Neural progenitor cell (in vitro differentiated cells): ENCODE measurements around the gene PRKCE. TPM values are rescaled to one million over a fixed set of nuclear protein-coding genes. Genes with fewer than 3 reads are reported as not detected.

ENCODE experiments used
- DNase-seq: peaks from one replicate; pipeline ENCODE4 v3.0.0-alpha.2; 2016; ENCODE audit warnings: low spot score
- H2AFZ ChIP-seq: fragments of 200-600 bp; sonication (generic); replicated peaks from 2 replicates; pipeline ENCODE4 v1.6.1; 2016; ENCODE audit warnings: antibody characterized with exemption
- H3F3A ChIP-seq: fragments of 200-600 bp; sonication (generic); 2 replicates; pipeline ENCODE4 v1.6.1; 2016; ENCODE audit warnings: antibody characterized with exemption, low read depth
- H3K27ac ChIP-seq: fragments of 200-600 bp; sonication (generic); 2 replicates; pipeline ENCODE4 v1.5.1; 2016; ENCODE audit warnings: mild to moderate bottlenecking
- H3K27me3 ChIP-seq: fragments of 200-600 bp; sonication (generic); 2 replicates; pipeline ENCODE4 v1.6.1; 2016; ENCODE audit warnings: mild to moderate bottlenecking, moderate library complexity
- H3K36me3 ChIP-seq: fragments of 200-600 bp; sonication (generic); 2 replicates; pipeline ENCODE4 v1.5.1; 2016
- H3K4me1 ChIP-seq: fragments of 200-600 bp; sonication (generic); 2 replicates; pipeline ENCODE4 v1.6.1; 2016; ENCODE audit warnings: mixed run types
- H3K4me2 ChIP-seq: fragments of 200-600 bp; sonication (generic); 2 replicates; pipeline ENCODE4 v1.6.1; 2016
- H3K4me3 ChIP-seq: fragments of 200-600 bp; sonication (generic); 2 replicates; pipeline ENCODE4 v1.5.1; 2016
- H3K79me2 ChIP-seq: fragments of 200-600 bp; sonication (generic); 2 replicates; pipeline ENCODE4 v1.6.1; 2016; ENCODE audit warnings: low read depth
- H3K9ac ChIP-seq: fragments of 200-600 bp; sonication (generic); 2 replicates; pipeline ENCODE4 v1.6.1; 2016
- H3K9me3 ChIP-seq: fragments of 200-600 bp; sonication (generic); 2 replicates; pipeline ENCODE4 v1.5.1; 2016; ENCODE audit warnings: low read depth
- H4K20me1 ChIP-seq: fragments of 200-600 bp; sonication (generic); 2 replicates; pipeline ENCODE4 v1.6.1; 2016; ENCODE audit warnings: low read depth
- H3K27ac Mint-ChIP-seq: 3 replicates; pipeline ENCODE4 v1.8.0; 2021; ENCODE audit warnings: mixed read lengths
- H3K27me3 Mint-ChIP-seq: 2 replicates; pipeline ENCODE4 v1.8.0; 2022; ENCODE audit warnings: low read depth, mild to moderate bottlenecking, inconsistent platforms, moderate library complexity, mixed read lengths; ENCODE audit not compliant: insufficient read depth
- H3K36me3 Mint-ChIP-seq: 3 replicates; pipeline ENCODE4 v1.8.0; 2021; ENCODE audit warnings: mixed read lengths
- H3K4me1 Mint-ChIP-seq: 3 replicates; pipeline ENCODE4 v1.8.0; 2021; ENCODE audit warnings: mixed read lengths
- H3K4me3 Mint-ChIP-seq: 3 replicates; pipeline ENCODE4 v1.8.0; 2021; ENCODE audit warnings: mild to moderate bottlenecking, moderate library complexity, mixed read lengths
- H3K9me3 Mint-ChIP-seq: 3 replicates; pipeline ENCODE4 v1.8.0; 2020; ENCODE audit warnings: mixed read lengths
- CTCF ChIP-seq: fragments of 200-600 bp; sonication (generic); IDR thresholded peaks from 2 replicates; pipeline ENCODE4 v1.5.1; 2017; ENCODE audit warnings: antibody characterized with exemption, mild to moderate bottlenecking
- EZH2 ChIP-seq: fragments of 200-600 bp; sonication (generic); IDR thresholded peaks from 2 replicates; pipeline ENCODE4 v1.6.1; 2017; ENCODE audit warnings: antibody characterized with exemption, mild to moderate bottlenecking, moderate library complexity
- EZH2phosphoT487 ChIP-seq: fragments of 200-600 bp; sonication (generic); IDR thresholded peaks from 2 replicates; pipeline ENCODE4 v1.6.1; 2017; ENCODE audit warnings: antibody characterized with exemption
- total RNA-seq: library from RNA; depleted of rRNA; stranded (reverse); fragments of >200 nt; gene quantifications from 2 replicates; pipeline ENCODE4 v1.2.3, GENCODE V29; 2015; ENCODE audit warnings: low replicate concordance

PRKCE gene
- total RNA-seq, 1 donor from 2014 or later: 4.1 TPM

GRCh38 chr2:45688479-45689298 is 37.2 kb downstream of the PRKCE start:
- H3K27ac ChIP-seq: no peak overlapping the region
- H3K27ac Mint-ChIP-seq: no peak overlapping the region
- no peaks in the 10 kb centered on the region for H3K27me3 ChIP-seq
- no peak overlapping the region for H3K4me3 Mint-ChIP-seq
- H3K9me3 Mint-ChIP-seq: no peaks in the 10 kb centered on the region
- H3K4me3 ChIP-seq: no peak overlapping the region
- DNase-seq: no peak
- TF ChIP-seq CTCF (no peak), EZH2phosphoT487 (no peak), EZH2 (no peak)
- H3F3A ChIP-seq: no peaks in the 10 kb centered on the region
- H3K27me3 Mint-ChIP-seq: no peaks in the 10 kb centered on the region
- H2AFZ ChIP-seq: no peak overlapping the region
- H3K36me3 Mint-ChIP-seq: no peaks in the 10 kb centered on the region
- H3K36me3 ChIP-seq: no peaks in the 10 kb centered on the region
- no peaks in the 10 kb centered on the region for H4K20me1 ChIP-seq
- no peak overlapping the region for H3K9ac ChIP-seq
- peaks cover 39% of the 10 kb centered on the region for H3K4me1 Mint-ChIP-seq
- H3K79me2 ChIP-seq: no peaks in the 10 kb centered on the region
- peaks cover 9% of the 10 kb centered on the region for H3K4me1 ChIP-seq
- no peak overlapping the region for H3K4me2 ChIP-seq
- no peaks in the 10 kb centered on the region for H3K9me3 ChIP-seq

DNA sequence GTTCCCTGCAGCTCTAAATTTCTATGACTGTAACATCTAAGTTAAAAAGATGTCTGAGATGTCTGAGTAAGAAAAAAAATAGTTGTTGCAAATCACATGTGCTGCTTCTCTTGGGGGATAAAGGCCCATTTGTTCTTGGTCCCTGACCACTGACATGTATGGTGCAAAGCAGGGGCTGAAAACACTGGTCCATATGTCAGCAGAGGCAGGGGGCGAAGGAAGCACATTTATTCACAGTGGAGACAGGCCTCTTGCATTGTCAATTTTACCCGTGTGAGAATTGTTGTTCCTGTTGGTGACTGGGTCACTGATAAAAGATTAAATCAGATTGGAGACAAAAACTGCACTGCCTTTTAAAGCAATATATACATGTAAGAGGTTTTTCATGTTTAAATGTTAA is 38.8 kb downstream of the PRKCE start:
- no peak overlapping the region for H3K27ac Mint-ChIP-seq

DNA sequence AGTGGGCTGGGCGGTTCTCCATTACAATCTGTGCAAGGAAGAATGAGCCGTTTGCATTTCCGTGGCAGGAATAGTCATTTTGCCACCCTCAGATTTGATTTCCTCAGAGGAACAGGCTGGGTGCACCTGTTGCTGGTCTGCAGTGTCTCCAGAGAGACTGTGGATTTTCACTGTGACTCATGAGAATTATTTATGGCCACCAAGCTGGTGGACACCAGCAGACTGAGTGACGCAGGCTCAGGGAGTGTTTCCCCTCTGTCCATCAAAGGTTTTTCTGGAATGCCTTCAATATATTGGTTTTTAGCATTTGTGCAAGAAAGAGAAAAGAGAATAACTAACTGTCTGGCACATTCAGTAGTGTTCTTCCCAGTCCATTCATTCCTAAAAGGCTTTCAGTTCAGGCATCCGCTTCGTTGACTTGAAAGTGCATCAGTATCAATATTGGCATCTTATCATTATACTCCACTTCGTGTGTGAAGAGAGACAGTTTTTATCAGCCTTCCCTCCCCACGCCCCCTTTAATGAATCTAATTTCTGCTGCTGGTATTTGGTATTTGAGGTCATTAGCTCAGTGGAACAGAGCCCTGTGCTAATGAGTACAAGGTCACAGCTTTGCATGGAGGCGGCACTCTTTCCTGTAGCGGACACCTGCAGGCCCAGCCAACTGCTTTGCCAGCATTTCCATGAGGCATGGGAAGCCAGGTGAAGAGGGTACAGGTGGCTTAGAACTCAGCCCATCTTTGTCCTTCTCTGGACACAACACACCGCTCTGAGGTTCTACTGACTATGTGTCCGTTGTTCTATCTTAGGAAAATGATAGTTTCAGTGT is 39.9 kb downstream of the PRKCE start:
- no peaks in the 10 kb centered on the region for H3K27me3 ChIP-seq
- no peak for TF ChIP-seq CTCF
- no peak for TF ChIP-seq EZH2
- no peak for TF ChIP-seq EZH2phosphoT487
- no peak overlapping the region for H3K4me3 ChIP-seq
- no peaks in the 10 kb centered on the region for H3K79me2 ChIP-seq
- peaks cover 30% of the 10 kb centered on the region for H3K4me1 Mint-ChIP-seq
- H3K36me3 Mint-ChIP-seq: no peaks in the 10 kb centered on the region
- H4K20me1 ChIP-seq: no peaks in the 10 kb centered on the region
- no peaks in the 10 kb centered on the region for H3K36me3 ChIP-seq
- no peak overlapping the region for H3K4me3 Mint-ChIP-seq
- no peak overlapping the region for H2AFZ ChIP-seq
- DNase-seq: no peak
- no peak overlapping the region for H3K27ac ChIP-seq
- H3K4me1 ChIP-seq: peaks cover 2% of the 10 kb centered on the region
- no peak overlapping the region for H3K27ac Mint-ChIP-seq
- H3K27me3 Mint-ChIP-seq: no peaks in the 10 kb centered on the region
- no peak overlapping the region for H3K9ac ChIP-seq
- H3K4me2 ChIP-seq: no peak overlapping the region
- no peaks in the 10 kb centered on the region for H3F3A ChIP-seq
- no peaks in the 10 kb centered on the region for H3K9me3 ChIP-seq
- no peaks in the 10 kb centered on the region for H3K9me3 Mint-ChIP-seq

More for the DNA sequence above, 38.8 kb downstream of the PRKCE start:
- H3K4me2 ChIP-seq: no peak overlapping the region
- no peak overlapping the region for H3K4me3 Mint-ChIP-seq
- peaks cover 35% of the 10 kb centered on the region for H3K4me1 Mint-ChIP-seq
- H3K4me1 ChIP-seq: peaks cover 9% of the 10 kb centered on the region
- no peaks in the 10 kb centered on the region for H3K27me3 Mint-ChIP-seq
- H3F3A ChIP-seq: no peaks in the 10 kb centered on the region
- no peaks in the 10 kb centered on the region for H3K27me3 ChIP-seq
- no peak for DNase-seq
- no peaks in the 10 kb centered on the region for H3K36me3 ChIP-seq
- H3K27ac ChIP-seq: no peak overlapping the region
- no peak overlapping the region for H3K9ac ChIP-seq
- H3K4me3 ChIP-seq: no peak overlapping the region
- no peaks in the 10 kb centered on the region for H3K36me3 Mint-ChIP-seq
- no peaks in the 10 kb centered on the region for H3K79me2 ChIP-seq
- TF ChIP-seq EZH2phosphoT487 (no peak), CTCF (no peak), EZH2 (no peak)
- no peaks in the 10 kb centered on the region for H4K20me1 ChIP-seq
- no peaks in the 10 kb centered on the region for H3K9me3 Mint-ChIP-seq
- H2AFZ ChIP-seq: no peak overlapping the region
- no peaks in the 10 kb centered on the region for H3K9me3 ChIP-seq
